Choroid plexus epithelial cell (primary cell): ENCODE data around the gene NDRG2.

Source experiments
- DNase-seq: peaks from one replicate; pipeline ENCODE4 v3.0.0-alpha.2; 2010; ENCODE audit warnings: low read depth
- H3K4me3 ChIP-seq: 2 replicates; pipeline ENCODE4 v1.5.1; 2011; ENCODE audit warnings: low read depth, mild to moderate bottlenecking, control low read depth, low read length, moderate library complexity
- CTCF ChIP-seq: conservative IDR thresholded peaks from 2 replicates; pipeline ENCODE4 v1.5.1; 2011; ENCODE audit warnings: low read depth, mild to moderate bottlenecking, control low read depth, inconsistent platforms, low read length, moderate library complexity

The NDRG2 gene

GRCh38 chr14:21032326-21033132 lies 7.7 kb upstream of the NDRG2 start:
- H3K4me3 ChIP-seq = no peak overlapping the region
- no peak for TF ChIP-seq CTCF
- no peak for DNase-seq

- H3K4me3 ChIP-seq = no peak overlapping the region
- TF ChIP-seq CTCF = no peak
- no peak for DNase-seq
Observed at GRCh38 chr14:21030531-21030930, 5.7 kb upstream of the NDRG2 start.

GRCh38 chr14:21029917-21030316 lies 5.1 kb upstream of the NDRG2 start, which contains the start of gene TPPP2:
Gene TPPP2 (plus strand): TSS chr14:21030217. CDS start chr14:21030582, 365 bp downstream.
- H3K4me3 ChIP-seq = no peak within 1 kb of the TSS
- DNase-seq = no peak
- TF ChIP-seq CTCF = no peak

- no peak overlapping the region for H3K4me3 ChIP-seq
- DNase-seq = no peak
- TF ChIP-seq CTCF = no peak
Observed at GRCh38 chr14:21026988-21027315, 2.1 kb upstream of the NDRG2 start.

GRCh38 chr14:21026274-21026987 lies 1.6 kb upstream of the NDRG2 start:
- no peak for TF ChIP-seq CTCF
- H3K4me3 ChIP-seq = no peak overlapping the region
- DNase-seq = no peak

GRCh38 chr14:21025371-21026273 lies 761 bp upstream of the NDRG2 start:
- TF ChIP-seq CTCF = no peak
- peak overlapping the region; percentile 60 for H3K4me3 ChIP-seq
- DNase-seq = peak; percentile 21
